HG03108 (cell line): Measurements from ENCODE around the gene DLGAP5.

Source experiments
- ATAC-seq: cut with Tn5 transposase; IDR thresholded peaks from one replicate; pipeline ENCODE4 v1.9.1; 2021; ENCODE audit warnings: moderate library complexity; ENCODE audit not compliant: unreplicated experiment

DLGAP5 gene

GRCh38 chr14:55191203-55192053 is at the start of gene DLGAP5:
Gene DLGAP5, minus strand, starts transcription at chr14:55191585. Its CDS starts 2,406 bp downstream, at chr14:55189179.
- peak; percentile 97 for ATAC-seq

- no peak for ATAC-seq
These were observed 49.3 kb upstream of the DLGAP5 start for GRCh38 chr14:55240526-55241178.

- no peak for ATAC-seq
These were observed 47.9 kb upstream of the DLGAP5 start for GRCh38 chr14:55239320-55239719.

- ATAC-seq: no peak
These were observed 46.8 kb upstream of the DLGAP5 start for GRCh38 chr14:55238019-55238680.

- ATAC-seq: no peak
These were observed 42.2 kb upstream of the DLGAP5 start for GRCh38 chr14:55233591-55233990.

- ATAC-seq: no peak
These were observed 36.9 kb upstream of the DLGAP5 start for GRCh38 chr14:55228261-55228660.

- ATAC-seq: no peak
These were observed 32.0 kb upstream of the DLGAP5 start for GRCh38 chr14:55223364-55223763.

- ATAC-seq: no peak
These were observed 30.6 kb upstream of the DLGAP5 start for GRCh38 chr14:55221968-55222367.

GRCh38 chr14:55221186-55221585 is 29.8 kb upstream of the DLGAP5 start:
- ATAC-seq: no peak

GRCh38 chr14:55220230-55220629 is 28.8 kb upstream of the DLGAP5 start:
- no peak for ATAC-seq

- ATAC-seq: no peak
These were observed 21.2 kb upstream of the DLGAP5 start for GRCh38 chr14:55212634-55213033.

- ATAC-seq: no peak
These were observed 16.4 kb upstream of the DLGAP5 start for GRCh38 chr14:55207832-55208231.

- no peak for ATAC-seq
These were observed 14.8 kb upstream of the DLGAP5 start for GRCh38 chr14:55206175-55206693.

- no peak for ATAC-seq
These were observed 10.1 kb upstream of the DLGAP5 start for GRCh38 chr14:55201219-55202101.

GRCh38 chr14:55200651-55201050 is 9.3 kb upstream of the DLGAP5 start:
- no peak for ATAC-seq

GRCh38 chr14:55198749-55199148 is 7.4 kb upstream of the DLGAP5 start:
- ATAC-seq: no peak

GRCh38 chr14:55194656-55195355 is 3.4 kb upstream of the DLGAP5 start:
- ATAC-seq: no peak

GRCh38 chr14:55192054-55192621 is 753 bp upstream of the DLGAP5 start:
- ATAC-seq: no peak

GRCh38 chr14:55190906-55191202 is 531 bp downstream of the DLGAP5 start:
- ATAC-seq: no peak
